Adipocyte (in vitro differentiated cells): ENCODE measurements around the gene POLR3B.
A peak's percentile ranks its signal among the peaks of the same experiment; 100 is the strongest.

Experiments used
- DNase-seq: peaks from one replicate; pipeline ENCODE4 v3.0.0-alpha.2; 2015; ENCODE audit warnings: low read depth
- H3K27me3 ChIP-seq: replicated peaks from 2 replicates; pipeline ENCODE4 v1.7.0; 2013; ENCODE audit warnings: mild to moderate bottlenecking, low read length, moderate library complexity; ENCODE audit not compliant: control insufficient read depth, insufficient read depth
- H3K36me3 ChIP-seq: 2 replicates; pipeline ENCODE4 v1.7.0; 2013; ENCODE audit warnings: low read length, mild to moderate bottlenecking, moderate library complexity; ENCODE audit not compliant: control insufficient read depth, insufficient read depth, severe bottlenecking
- H3K4me1 ChIP-seq: 2 replicates; pipeline ENCODE4 v1.7.0; 2013; ENCODE audit warnings: mild to moderate bottlenecking, low read length, moderate library complexity; ENCODE audit not compliant: control insufficient read depth, insufficient read depth
- H3K4me3 ChIP-seq: 2 replicates; pipeline ENCODE4 v1.7.0; 2013; ENCODE audit warnings: mild to moderate bottlenecking, low read length, moderate library complexity
- H3K9ac ChIP-seq: 2 replicates; pipeline ENCODE4 v1.7.0; 2013; ENCODE audit warnings: mild to moderate bottlenecking, low read length, moderate library complexity
- H3K9me3 ChIP-seq: 2 replicates; pipeline ENCODE4 v1.7.0; 2013; ENCODE audit warnings: mild to moderate bottlenecking, low read length, moderate library complexity; ENCODE audit not compliant: control insufficient read depth

POLR3B gene

DNA sequence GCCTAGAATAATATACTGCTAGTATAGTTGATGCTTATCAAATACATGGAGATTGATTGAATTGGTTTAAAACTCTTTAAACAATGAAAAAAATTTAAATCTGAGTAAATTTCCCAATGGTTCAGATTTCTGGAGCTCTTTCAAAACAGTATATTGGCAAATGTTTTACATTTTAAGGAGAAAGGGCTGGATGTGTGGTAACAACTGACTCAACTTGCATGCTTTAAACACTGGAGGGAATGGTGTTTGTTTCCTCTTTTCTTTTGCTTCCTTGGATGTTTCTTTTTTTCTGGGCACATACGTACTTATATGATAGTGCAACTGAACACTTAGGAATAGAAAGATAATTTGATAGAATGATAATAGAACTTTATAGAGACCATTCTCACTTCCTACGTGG is 151.4 kb downstream of the POLR3B start:
- Histone ChIP-seq H3K36me3 (peaks cover 42% of the 10 kb centered on the region), H3K4me1 (peaks cover 21% of the 10 kb centered on the region), H3K4me3 (no peak overlapping the region), H3K9me3 (no peaks in the 10 kb centered on the region), H3K9ac (no peak overlapping the region), H3K27me3 (no peaks in the 10 kb centered on the region)
- DNase-seq: peak; percentile 68

DNA sequence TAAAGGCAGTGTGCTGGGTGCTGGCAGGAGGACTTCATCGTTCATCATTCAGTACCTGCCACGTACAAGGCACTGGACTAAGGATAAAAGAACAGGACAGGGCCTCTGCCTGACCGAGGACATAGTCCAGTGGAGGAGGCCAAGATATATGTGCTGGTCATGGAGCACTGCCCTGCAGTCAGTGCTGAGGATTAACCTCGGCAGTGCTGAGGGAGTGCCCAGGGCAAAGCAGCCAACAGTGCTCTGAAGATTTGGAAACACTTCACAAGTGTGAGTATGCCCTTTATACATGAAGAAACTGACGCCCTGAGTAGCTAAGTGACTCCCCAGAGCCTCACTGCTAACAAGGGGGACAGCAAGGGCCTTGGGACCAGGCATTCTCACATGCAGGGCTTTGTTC is 153.8 kb downstream of the POLR3B start:
- H3K27me3 ChIP-seq: no peaks in the 10 kb centered on the region
- peaks cover 21% of the 10 kb centered on the region for H3K36me3 ChIP-seq
- H3K9ac ChIP-seq: no peak overlapping the region
- H3K4me3 ChIP-seq: no peak overlapping the region
- DNase-seq: no peak
- peaks cover 21% of the 10 kb centered on the region for H3K4me1 ChIP-seq
- no peaks in the 10 kb centered on the region for H3K9me3 ChIP-seq

DNA sequence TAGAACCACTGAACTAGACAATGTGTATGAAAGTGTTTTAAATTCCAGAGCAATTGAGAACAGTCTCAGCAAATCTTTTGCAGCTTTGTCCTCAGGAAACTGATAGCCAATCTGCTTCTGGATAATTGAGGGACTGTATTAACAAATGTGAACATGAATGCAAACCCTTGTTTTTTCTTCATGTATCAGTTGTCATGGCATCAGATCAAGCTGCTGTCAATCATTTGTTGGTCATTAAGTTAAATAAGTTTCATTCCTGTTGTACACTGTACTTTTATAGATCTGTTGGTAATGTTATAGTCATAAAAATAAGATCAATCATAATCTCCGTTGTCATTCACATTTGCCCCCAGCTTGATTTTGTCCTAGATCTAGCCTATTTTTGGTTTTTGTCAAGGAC is 159.8 kb downstream of the POLR3B start:
- H3K4me3 ChIP-seq: no peak overlapping the region
- H3K4me1 ChIP-seq: peaks cover 6% of the 10 kb centered on the region
- H3K36me3 ChIP-seq: no peaks in the 10 kb centered on the region
- H3K27me3 ChIP-seq: no peaks in the 10 kb centered on the region
- no peaks in the 10 kb centered on the region for H3K9me3 ChIP-seq
- no peak overlapping the region for H3K9ac ChIP-seq
- DNase-seq: no peak

DNA sequence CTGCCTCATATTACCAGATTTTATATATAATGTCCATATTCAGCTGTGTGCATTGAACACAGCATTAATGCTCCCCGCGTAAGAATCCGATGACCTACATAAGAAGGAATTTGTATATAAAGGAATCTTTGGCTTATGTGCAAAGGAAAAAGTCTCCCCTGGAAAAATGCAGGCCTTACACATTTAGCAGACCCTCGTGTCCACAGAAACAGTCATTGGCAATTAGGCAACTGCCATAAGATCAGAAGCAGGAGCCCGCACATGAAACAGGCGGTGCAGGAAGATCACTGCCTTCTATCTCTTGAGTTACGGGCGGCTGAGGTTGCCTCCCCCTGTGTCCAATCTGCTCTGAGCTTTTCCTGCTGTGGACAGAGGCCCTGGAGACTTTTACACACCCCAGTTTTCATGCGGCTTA is 162.1 kb downstream of the POLR3B start:
- no peak overlapping the region for H3K4me3 ChIP-seq
- no peaks in the 10 kb centered on the region for H3K36me3 ChIP-seq
- H3K27me3 ChIP-seq: no peaks in the 10 kb centered on the region
- H3K9ac ChIP-seq: no peak overlapping the region
- peaks cover 6% of the 10 kb centered on the region for H3K4me1 ChIP-seq
- DNase-seq: peak; percentile 56
- no peaks in the 10 kb centered on the region for H3K9me3 ChIP-seq

DNA sequence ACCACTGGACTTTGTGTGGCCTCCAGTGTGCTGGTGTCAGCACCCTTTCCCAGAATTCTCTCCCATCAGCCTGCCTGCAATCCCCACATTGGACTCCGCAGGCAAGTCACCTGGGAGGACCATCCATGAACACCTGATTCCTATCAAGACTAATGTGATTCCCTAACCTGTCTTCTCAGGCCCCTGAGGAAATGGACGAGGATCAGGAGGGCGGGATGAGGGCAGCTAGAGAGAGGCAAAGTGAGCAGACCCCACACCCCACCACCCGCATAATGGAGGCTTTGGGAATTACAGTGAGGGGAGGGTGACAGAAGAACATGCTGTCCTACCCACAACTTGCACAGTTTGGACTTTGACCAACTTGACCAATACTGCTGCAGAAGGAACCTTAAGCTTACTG is 164.4 kb downstream of the POLR3B start:
- H3K4me1 ChIP-seq: peaks cover 6% of the 10 kb centered on the region
- H3K36me3 ChIP-seq: no peaks in the 10 kb centered on the region
- H3K9ac ChIP-seq: no peak overlapping the region
- DNase-seq: no peak
- H3K4me3 ChIP-seq: no peak overlapping the region
- H3K27me3 ChIP-seq: no peaks in the 10 kb centered on the region
- no peaks in the 10 kb centered on the region for H3K9me3 ChIP-seq

DNA sequence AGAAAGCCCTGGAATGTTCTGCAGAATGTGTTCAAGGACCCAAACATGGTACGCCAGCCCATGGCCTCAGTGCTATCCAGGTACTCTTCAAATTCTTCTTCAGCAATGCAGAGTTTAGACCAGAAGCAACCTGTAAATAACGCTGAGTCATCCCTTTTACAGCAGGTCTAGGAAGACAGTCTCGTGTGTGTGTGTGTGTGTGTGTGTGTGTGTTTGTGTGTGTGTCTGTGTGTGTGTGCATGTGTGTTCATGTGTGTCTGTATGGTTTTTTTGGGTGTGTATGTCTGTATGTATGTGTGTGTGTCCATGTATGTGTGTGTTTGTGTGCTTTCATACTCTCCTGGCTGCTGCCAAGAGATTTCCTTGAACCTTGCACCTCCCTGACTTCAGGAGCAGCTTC is 165.2 kb downstream of the POLR3B start:
- DNase-seq: no peak
- Histone ChIP-seq H3K9ac (no peak overlapping the region), H3K27me3 (no peaks in the 10 kb centered on the region), H3K4me1 (peaks cover 6% of the 10 kb centered on the region), H3K9me3 (no peaks in the 10 kb centered on the region), H3K36me3 (no peaks in the 10 kb centered on the region), H3K4me3 (no peak overlapping the region)

DNA sequence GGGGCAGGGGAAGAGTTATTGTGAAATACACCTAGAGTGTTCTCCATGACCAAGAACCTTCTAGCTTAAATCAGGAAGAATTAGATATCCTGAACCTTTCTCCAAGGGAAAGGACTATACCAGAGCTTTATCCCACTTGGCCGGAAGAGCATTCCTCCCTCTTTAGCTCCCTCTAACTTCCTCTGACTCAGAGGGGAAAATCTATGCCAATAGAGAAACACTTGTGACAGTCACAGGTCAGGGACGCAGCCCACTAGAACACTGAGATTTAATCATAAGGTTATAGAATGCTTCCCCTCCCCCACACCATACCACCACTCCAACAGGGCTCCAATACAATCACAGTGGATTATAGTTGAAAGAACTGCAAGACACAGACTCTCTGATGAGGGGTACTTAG is 169.8 kb downstream of the POLR3B start:
- H3K27me3 ChIP-seq: no peaks in the 10 kb centered on the region
- H3K4me3 ChIP-seq: no peak overlapping the region
- H3K4me1 ChIP-seq: no peaks in the 10 kb centered on the region
- H3K36me3 ChIP-seq: no peaks in the 10 kb centered on the region
- peaks cover 3% of the 10 kb centered on the region for H3K9me3 ChIP-seq
- H3K9ac ChIP-seq: no peak overlapping the region
- DNase-seq: no peak

DNA sequence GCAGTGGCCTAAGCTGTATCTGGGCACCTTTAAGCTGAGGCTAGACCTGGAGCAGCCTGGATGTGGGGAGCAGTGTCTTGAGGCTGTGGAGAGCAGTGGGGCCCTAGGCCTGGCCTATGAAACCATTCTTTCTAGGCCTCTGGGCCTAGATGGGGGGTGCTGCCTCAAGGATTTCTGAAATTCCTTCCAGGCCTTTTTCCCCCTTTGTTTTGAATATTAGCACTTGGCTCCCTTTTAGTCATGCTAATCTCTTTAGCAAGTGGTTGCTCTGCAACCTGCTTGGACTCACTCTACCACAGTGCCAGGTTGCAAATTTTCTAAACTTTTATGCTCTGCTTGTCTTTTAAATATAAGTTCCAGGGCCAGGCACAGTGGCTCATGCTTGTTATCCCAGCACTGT is 183.7 kb downstream of the POLR3B start:
- peaks cover 10% of the 10 kb centered on the region for H3K4me1 ChIP-seq
- no peaks in the 10 kb centered on the region for H3K9me3 ChIP-seq
- H3K36me3 ChIP-seq: no peaks in the 10 kb centered on the region
- no peak overlapping the region for H3K4me3 ChIP-seq
- H3K27me3 ChIP-seq: no peaks in the 10 kb centered on the region
- no peak for DNase-seq
- H3K9ac ChIP-seq: no peak overlapping the region

DNA sequence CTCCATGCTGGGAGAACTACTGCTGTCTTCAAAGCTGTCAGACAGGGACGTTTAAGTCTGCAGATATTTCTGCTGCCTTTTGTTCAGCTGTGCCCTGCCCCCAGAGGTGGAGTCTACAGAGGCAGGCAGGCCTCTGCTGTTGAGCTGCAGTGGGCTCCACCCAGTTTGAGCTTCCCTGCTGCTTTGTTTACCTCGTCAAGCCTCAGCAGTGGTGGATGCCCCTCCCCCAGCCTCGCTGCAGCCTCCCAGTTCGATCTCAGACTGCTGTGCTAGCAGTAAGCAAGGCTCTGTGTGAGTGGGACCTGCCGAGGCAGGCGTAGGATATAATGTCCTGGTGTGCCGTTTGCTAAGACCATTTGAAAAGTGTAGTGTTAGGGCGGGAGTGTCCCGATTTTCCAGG is 193.9 kb downstream of the POLR3B start:
- DNase-seq: no peak
- H3K9ac ChIP-seq: no peak overlapping the region
- no peak overlapping the region for H3K4me3 ChIP-seq
- H3K9me3 ChIP-seq: peaks cover 5% of the 10 kb centered on the region
- no peaks in the 10 kb centered on the region for H3K36me3 ChIP-seq
- H3K4me1 ChIP-seq: no peaks in the 10 kb centered on the region
- H3K27me3 ChIP-seq: no peaks in the 10 kb centered on the region

DNA sequence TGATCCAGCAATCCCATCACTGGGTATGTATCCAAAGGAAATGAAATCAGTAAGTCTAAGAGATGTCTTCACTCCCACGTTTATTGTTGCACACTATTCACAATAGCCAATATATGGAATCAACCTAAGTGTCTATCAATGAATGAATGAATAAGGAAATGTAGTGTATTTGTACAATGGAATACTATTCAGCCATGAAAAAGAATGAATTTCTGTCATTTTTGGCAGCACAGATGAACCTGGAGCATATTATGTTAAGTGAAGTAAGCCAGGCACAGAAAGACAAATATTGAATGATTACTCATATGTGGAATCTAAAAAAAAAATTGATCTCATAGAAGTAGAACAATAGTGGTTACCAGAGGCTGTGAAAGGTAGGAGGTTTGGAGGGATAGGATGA is 194.7 kb downstream of the POLR3B start:
- no peak overlapping the region for H3K9ac ChIP-seq
- H3K4me1 ChIP-seq: no peaks in the 10 kb centered on the region
- H3K4me3 ChIP-seq: no peak overlapping the region
- H3K9me3 ChIP-seq: peaks cover 5% of the 10 kb centered on the region
- no peaks in the 10 kb centered on the region for H3K36me3 ChIP-seq
- H3K27me3 ChIP-seq: no peaks in the 10 kb centered on the region
- DNase-seq: no peak
